Measurements from ENCODE around the gene RIBC1. TPM values are rescaled to one million over a fixed set of nuclear protein-coding genes. Genes with fewer than 3 reads are reported as not detected.
"Not testable (repeated sequence)": the region's sequence is repeated elsewhere in the genome, so short reads cannot be mapped to it uniquely, and the experiment has no call there.

RIBC1 gene
- 0.13 and 0.40 TPM in 2 replicates for total RNA-seq (2014; rRNA removed)
- polyA plus RNA-seq (2012): 0.39 TPM

- no peak for DNase-seq (ENCODE audit: low read depth)
These were observed at the start of gene RIBC1 for GRCh38 chrX:53422861-53423306. RIBC1 (plus strand) TSS chrX:53422873; CDS start chrX:53426277, 3,404 bp downstream.

DNA sequence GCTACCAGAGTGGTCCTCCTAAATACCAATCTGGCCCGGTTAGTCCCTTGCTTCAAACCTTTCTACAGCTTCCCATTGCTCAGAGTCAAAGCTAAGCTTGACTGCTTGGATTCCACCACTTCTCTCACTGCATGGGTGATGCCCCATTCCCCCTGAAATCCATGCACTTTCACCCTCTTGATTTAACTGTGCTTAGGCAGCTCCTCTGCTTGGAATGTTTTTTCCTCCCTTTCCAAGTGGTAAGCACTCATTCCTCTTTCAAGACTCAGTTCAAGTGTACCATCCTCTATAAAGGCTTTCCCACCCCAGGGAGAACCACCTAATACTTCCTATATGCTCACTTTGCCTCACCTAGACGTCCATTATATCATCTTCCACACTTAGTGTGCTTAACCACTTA, 49.4 kb upstream of the RIBC1 start:
- DNase-seq (ENCODE audit: low read depth): no peak

- DNase-seq (ENCODE audit: low read depth): peak; percentile 7
These were observed 48.4 kb upstream of the RIBC1 start for GRCh38 chrX:53374222-53374820.

DNA sequence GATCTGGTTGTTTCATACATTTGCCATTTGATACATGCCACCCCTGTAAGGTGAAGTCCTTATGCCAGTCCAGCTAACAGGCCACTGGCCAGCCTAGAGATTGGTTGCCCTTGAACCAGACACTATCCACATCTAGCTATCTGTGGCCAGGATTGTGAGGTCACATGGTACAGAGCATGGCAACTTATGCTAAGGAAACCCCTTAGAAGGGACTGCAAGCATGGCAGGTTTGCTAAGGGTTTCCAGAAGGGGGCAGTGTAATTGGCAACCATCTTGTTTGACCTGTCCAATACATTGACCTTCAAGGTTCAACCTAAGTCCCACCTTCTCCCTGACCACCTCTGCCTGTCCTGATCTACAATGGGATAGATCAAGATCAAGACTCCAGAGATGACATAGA, 47.8 kb upstream of the RIBC1 start:
- DNase-seq (ENCODE audit: low read depth): no peak

- no peak for DNase-seq (ENCODE audit: low read depth)
These were observed 45.8 kb upstream of the RIBC1 start for GRCh38 chrX:53376888-53377287.

GRCh38 chrX:53377464-53377863, 45.2 kb upstream of the RIBC1 start:
- DNase-seq (ENCODE audit: low read depth): no peak

GRCh38 chrX:53379008-53379710, 43.5 kb upstream of the RIBC1 start:
- no peak for DNase-seq (ENCODE audit: low read depth)

DNA sequence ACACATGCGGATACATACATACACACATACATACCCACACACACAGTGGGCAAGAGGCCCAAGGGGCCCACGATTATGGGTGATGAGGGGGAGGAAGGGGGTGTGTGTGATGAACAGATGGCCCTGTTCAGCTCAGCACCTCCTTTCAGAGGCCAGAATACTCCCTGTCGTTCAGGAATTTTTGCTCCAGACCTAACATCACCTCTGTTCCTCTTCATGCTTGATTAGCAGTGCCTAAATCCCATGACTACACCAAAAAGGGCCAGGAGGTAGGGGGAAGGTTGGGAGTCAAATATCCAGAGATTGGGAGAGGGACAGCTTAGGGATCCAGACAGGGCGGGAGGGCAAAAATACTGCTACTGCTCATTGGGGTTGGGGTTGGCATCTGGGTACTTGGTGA, 42.9 kb upstream of the RIBC1 start:
- no peak for DNase-seq (ENCODE audit: low read depth)

DNA sequence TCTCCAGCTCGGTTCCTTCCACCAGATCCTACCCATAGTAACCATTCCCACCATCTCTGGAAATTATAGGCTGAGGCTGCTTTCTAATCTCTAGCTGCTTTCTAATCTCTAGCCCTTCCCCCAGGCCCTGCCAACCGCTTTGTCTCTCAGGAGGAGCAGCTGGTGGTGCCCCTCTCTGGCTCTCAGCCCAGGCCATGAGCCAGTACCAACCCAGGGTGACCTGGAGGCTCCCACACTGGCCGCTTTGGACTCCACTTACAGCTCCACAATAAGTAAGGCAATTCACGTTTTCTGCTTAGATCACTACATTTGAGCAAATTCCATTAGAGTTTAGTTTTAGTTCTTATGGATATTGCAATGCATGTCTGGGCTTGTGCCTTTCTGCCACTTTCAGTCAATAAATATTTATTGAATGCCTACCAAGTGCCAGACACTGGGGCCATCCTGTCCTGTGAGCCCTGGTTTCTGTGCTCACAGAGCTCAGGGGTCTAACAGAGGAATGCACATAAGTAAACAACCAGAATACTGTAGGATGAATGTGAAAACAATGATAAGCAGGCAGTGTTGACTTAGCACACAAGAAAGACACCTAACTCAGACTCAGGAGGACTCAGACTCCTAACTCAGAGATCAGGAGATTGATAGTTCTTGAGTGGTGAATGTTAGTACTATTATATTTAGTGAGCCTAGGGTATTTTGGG, 39.1 kb upstream of the RIBC1 start:
- DNase-seq (ENCODE audit: low read depth): no peak

DNA sequence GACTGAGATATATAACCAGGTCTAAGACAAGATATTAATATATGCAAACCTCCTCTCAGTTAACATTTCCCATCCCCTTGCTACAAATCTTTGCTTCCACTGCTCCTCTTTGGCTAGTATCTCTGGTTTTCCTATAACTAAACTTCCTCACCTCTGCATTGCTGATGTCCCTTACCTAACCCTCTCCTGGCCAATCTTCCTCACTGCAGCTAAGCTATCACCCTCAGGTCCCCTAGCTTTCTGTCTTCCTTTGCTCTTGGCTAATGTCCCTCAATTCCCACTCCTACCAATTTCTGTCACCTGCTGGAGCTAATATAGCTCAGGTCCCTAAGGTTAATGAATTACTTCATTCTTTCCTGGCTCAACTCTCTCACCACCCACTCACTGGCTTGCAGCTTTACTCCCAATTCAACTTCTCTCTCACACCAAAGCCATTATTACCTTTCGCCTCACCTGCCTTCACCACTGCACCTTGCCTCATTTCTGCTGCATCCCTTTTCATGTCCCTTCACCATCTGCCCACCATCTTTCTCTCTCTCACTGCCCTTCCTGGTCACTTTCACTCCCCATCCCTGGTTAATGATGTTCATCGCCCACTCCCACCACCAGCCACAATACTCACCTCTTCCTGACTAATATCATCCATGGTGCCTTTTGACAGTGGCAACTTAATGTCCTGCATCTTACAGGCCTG, 26.9 kb upstream of the RIBC1 start:
- no peak for DNase-seq (ENCODE audit: low read depth)

DNA sequence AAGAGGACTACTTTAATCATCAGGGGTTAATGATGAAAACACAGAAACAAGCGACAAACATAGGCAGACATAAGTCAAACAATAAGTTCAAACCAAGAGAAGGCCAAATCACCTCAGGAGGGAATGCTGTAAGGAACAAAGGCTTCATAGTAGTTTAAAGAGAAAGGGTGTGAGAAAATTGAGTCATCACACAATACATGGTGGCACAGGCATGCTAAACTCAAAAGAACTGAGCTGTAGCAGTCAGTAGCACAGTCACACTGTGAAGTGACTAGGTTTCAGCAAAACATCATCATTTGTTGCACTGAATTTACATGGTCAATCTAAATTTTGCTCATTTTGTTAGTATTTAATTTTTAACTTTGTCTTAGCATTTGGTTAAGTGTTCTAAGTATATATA, 24.5 kb upstream of the RIBC1 start:
- DNase-seq (ENCODE audit: low read depth): no peak

GRCh38 chrX:53403535-53403934, 19.1 kb upstream of the RIBC1 start:
- no peak for DNase-seq (ENCODE audit: low read depth)

DNA sequence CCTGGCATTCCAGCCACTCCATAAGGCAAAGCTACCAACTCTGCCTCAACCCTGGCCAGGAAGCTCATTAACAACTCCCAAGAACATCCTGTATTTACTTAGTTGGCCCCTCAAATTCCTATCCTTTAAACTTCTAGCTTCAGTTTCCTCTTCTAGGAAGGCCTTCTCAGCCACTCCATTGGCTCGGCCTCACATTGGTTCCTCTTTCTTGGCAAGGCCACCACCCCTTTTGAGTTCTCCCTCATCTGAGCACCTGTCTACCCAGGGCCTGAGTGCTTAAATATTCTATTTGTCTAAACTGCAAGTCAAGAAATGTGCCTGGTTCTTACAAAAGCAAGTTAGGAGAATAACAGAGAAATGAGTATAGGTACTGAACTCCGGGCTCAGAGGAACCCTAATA, 10.2 kb upstream of the RIBC1 start:
- DNase-seq (ENCODE audit: low read depth): no peak

DNA sequence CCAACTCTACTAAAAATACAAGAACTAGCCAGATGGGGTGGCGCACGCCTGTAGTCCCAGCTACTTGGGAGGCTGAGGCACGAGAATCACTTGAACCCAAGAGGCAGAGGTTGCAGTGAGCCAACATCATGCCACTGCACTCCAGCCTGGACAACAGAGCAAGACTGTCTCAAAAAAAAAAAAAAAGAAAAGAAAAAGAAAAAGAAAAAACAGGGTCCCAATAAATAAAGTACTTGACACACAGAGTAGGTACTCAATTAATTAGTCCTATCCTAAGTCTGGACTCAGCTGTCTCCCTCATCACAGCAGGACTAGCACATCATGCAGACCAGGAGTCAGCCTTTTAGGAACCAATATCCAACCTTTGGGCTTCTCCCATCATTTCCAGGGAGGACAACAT, 2.3 kb upstream of the RIBC1 start:
- not testable (repeated sequence) for DNase-seq (ENCODE audit: low read depth)

GRCh38 chrX:53421125-53421524, 1.5 kb upstream of the RIBC1 start:
- DNase-seq (ENCODE audit: low read depth): no peak

DNA sequence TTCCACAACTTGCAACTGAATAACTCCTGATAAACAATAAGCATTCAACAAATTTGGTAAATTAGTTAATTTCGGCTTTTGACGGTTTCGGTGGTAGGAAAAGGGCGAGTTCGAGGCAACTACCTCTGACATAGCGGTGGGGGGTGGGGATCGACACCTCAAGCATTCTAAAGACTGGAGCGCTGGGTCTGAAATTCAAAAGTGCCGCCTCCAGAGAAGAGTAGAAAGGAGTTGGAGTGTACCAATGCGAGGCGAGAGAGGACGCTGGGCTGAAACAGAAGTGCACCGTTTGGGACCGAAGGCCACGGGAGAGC, 944 bp upstream of the RIBC1 start:
- DNase-seq (ENCODE audit: low read depth): no peak

DNA sequence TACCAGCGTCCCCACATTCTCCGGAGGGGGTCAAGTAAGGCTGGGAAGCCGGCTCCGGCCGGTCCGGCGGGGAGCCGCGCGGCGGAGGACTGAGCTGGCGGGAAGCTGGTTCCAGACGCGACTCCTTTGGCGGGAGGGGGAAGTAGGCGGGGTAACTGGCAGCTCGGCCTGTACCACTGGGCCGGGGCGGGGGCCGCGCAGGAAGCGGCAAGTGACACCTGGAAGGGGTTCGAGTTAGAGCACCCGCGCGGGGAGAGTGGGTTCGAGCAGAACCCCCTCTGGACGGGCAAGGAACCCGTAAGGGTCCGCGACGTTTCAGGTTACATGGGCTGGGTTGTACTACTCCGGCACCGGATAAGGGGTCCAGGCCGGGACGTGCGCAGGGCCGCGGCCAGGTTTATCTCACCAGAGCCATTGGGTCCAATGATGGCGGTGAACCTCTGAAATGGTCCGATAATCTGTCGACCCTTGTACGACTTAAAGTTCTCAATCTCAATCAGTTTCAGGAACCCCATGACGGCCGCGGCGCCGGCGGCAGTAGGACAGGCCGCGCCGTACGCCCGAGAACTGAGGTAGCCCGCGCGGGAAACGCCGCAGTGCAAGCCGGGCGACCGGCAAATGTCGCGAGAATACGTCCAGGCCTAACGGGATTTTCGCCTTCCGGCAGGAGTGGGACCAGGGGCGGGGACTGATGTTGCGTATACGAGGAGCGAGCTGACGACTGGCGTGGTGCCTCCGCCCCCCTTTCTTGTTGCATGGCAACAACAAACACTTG, 400 bp upstream of the RIBC1 start, which contains the start of gene SMC1A:
Gene SMC1A, minus strand, starts transcription at position 569 of the 775 bp plus-strand sequence. Its CDS starts 54 bp downstream, at position 515.
- peak; percentile 92 for DNase-seq (ENCODE audit: low read depth)

- DNase-seq (ENCODE audit: low read depth): no peak
These were observed 7.1 kb downstream of the RIBC1 start for GRCh38 chrX:53429755-53430154.

- DNase-seq (ENCODE audit: low read depth): no peak
These were observed 7.6 kb downstream of the RIBC1 start for GRCh38 chrX:53430231-53430630.

DNA sequence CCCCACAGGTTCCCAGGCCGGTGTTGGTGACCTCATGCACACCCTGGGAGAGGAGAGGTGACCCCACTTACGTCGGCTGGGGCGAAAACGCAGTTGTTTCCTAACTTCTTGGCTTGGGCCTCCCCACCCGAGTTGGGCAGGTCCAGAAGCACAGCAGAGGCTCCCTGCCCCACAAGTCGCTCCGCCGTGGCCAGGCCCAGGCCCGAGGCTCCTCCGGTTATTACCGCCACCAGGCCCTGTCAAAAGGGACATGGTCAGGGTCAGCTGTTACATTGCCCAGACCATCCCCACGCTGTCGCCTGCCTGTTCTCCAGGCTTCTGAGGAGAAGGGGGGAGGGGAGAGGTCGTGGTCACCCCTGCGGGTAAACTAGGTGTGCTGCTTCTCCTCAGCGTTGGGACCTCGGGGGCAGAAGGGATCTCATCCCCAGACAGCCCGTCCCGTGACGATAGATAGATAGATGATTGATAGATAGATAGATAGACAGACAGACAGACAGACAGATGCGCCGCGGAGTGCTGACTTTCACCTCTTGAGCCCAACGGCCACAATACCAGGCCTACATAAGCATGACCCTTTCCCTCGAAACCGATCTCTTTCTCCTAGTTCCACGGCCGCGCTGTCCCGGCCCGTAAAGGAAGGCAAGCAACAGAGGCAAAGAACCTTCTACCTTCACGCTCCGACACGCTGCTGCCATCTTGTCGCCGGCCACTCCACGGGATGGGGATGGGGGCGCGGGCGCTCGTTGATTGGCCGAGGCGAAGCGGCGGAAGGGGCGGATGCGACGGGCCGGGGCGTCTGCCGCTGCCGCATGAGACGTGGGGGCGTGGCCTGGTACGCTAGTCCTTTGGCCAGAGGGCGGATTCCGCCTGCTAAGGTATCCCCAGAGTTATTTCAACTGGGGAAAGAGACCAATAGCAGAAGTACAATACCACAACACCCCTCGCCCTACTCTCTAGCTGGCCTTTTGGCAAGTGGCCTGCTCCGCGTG, 11.3 kb downstream of the RIBC1 start, which contains the start of gene HSD17B10:
Gene HSD17B10, minus strand, starts transcription at position 720 of the 989 bp plus-strand sequence. Its CDS starts 25 bp downstream, at position 695.
- DNase-seq (ENCODE audit: low read depth): peak; percentile 66
